Glomerular endothelial cell (primary cell): ENCODE results near the gene HMHB1. TPM values are rescaled to one million over a fixed set of nuclear protein-coding genes. Genes with fewer than 3 reads are reported as not detected.

Experiments used
- DNase-seq: peaks from one replicate; pipeline ENCODE4 v3.0.0-alpha.2; 2011; ENCODE audit warnings: low read depth, low spot score; ENCODE audit errors: extremely low read depth
- total RNA-seq: library from RNA; depleted of rRNA; stranded (reverse); fragments of >200 nt; gene quantifications from 2 replicates; pipeline ENCODE4 v1.2.3, GENCODE V29; 2015

The HMHB1 gene
- total RNA-seq: not detected in 2 replicates

GRCh38 chr5:143812085-143812705 lies at the start of gene HMHB1:
Gene HMHB1, plus strand, starts transcription at chr5:143812161.
- no peak for DNase-seq

GRCh38 chr5:143762636-143763220 lies 49.2 kb upstream of the HMHB1 start:
- no peak for DNase-seq

GRCh38 chr5:143767162-143767561 lies 44.8 kb upstream of the HMHB1 start:
- no peak for DNase-seq

- no peak for DNase-seq
Measured at GRCh38 chr5:143769026-143769786, 42.8 kb upstream of the HMHB1 start.

- DNase-seq: no peak
Measured at GRCh38 chr5:143770450-143770849, 41.5 kb upstream of the HMHB1 start.

GRCh38 chr5:143771189-143771588 lies 40.8 kb upstream of the HMHB1 start:
- no peak for DNase-seq

- DNase-seq: no peak
Measured at GRCh38 chr5:143771602-143772001, 40.4 kb upstream of the HMHB1 start.

GRCh38 chr5:143772621-143773020 lies 39.3 kb upstream of the HMHB1 start:
- no peak for DNase-seq

GRCh38 chr5:143775258-143775657 lies 36.7 kb upstream of the HMHB1 start:
- DNase-seq: no peak

- no peak for DNase-seq
Measured at GRCh38 chr5:143776951-143777350, 35.0 kb upstream of the HMHB1 start.

- DNase-seq: no peak
Measured at GRCh38 chr5:143779506-143779905, 32.5 kb upstream of the HMHB1 start.

- DNase-seq: no peak
Measured at GRCh38 chr5:143781993-143782520, 29.9 kb upstream of the HMHB1 start.

GRCh38 chr5:143782588-143783386 lies 29.2 kb upstream of the HMHB1 start:
- no peak for DNase-seq

GRCh38 chr5:143788401-143788800 lies 23.6 kb upstream of the HMHB1 start:
- DNase-seq: no peak

- no peak for DNase-seq
Measured at GRCh38 chr5:143790457-143791112, 21.4 kb upstream of the HMHB1 start.

GRCh38 chr5:143791848-143792731 lies 19.9 kb upstream of the HMHB1 start:
- no peak for DNase-seq

GRCh38 chr5:143793249-143793648 lies 18.7 kb upstream of the HMHB1 start:
- DNase-seq: no peak

- no peak for DNase-seq
Measured at GRCh38 chr5:143796125-143796524, 15.8 kb upstream of the HMHB1 start.

GRCh38 chr5:143796753-143797152 lies 15.2 kb upstream of the HMHB1 start:
- no peak for DNase-seq
